ENCODE data around the gene FPGS.

FPGS gene

DNA sequence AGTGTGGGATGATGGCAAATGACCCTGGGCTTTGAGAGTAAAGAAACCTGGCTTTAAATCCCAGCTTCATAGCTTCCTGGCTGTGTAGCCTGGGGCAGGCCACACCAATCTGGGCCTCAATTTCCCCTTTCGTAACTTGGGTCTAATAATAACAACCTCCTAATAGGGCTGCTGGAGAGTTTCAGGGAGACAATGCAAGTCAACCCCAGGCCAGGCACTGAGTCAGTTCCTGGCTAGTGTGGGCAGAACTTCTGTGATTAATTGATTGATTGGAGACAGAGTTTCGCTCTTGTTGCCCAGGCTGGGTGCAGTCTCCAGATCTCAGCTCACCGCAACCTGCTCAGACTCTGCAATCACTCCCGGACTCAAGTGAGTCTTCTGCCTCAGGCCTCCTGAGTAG lies 20.9 kb upstream of the FPGS start:
- Histone ChIP-seq H3K4me3 (ENCODE audit: low read depth in 1 of 2, low read length in 2 of 2) (no peak overlapping the region), H3K4me1 (ENCODE audit: insufficient read depth, low read length) (peaks cover 8% of the 10 kb centered on the region), H3K36me3 (ENCODE audit: insufficient read depth, low read length) (peaks cover 1% of the 10 kb centered on the region), H3K27me3 (ENCODE audit: control insufficient read depth in 1 of 2, insufficient read depth in 2 of 2, low read length in 2 of 2) (no peaks in the 10 kb centered on the region), H3K9me3 (ENCODE audit: low read length) (no peaks in the 10 kb centered on the region), H3K9ac (ENCODE audit: low read length) (no peak overlapping the region), H3K27ac (ENCODE audit: low read depth, low read length) (no peak overlapping the region)

DNA sequence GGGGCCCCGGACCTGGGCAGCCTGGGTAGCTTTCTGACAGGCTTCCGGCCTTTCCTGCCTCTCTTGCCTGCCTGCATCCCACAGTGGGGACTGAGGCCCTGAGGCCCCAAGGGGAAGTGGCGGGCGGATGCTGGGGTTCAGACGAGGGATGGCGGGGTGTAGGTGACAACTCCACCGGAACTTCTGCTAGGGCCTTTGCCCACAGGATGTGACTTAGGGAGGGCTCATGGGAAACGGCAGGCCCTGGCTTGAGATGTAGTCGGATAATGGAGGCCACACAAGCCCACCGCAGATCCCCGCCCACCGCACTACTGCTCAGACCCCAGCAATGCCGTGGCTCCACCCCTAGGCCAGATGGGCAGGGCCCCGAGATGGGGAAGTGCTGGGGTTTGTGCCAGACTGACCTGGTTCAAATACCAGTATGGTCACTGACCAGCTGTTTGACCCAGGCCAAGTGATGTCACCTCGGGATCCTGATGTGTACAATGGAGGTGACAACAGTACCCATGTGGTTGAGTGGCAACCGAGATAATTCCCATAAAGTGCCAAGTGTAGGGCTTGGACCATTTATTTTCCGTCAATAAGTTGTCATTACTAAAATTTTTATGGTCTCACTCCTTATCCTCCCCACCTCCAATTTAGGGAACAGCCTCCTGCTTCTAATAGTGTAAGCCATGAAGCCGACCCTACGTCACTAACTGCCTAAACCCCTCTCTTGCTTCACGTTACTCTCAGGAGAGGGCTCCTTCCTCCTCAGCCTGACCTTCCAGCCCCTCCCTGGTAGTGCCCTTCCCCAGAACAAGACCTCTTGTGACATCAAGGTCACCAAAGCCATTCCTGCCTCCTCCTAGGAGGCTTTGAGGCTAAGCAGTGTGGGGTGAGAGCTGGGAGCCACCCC lies 19.3 kb upstream of the FPGS start:
- Histone ChIP-seq H3K4me1 (ENCODE audit: insufficient read depth, low read length) (peaks cover 20% of the 10 kb centered on the region), H3K4me3 (ENCODE audit: low read depth in 1 of 2, low read length in 2 of 2) (no peak overlapping the region), H3K9ac (ENCODE audit: low read length) (no peak overlapping the region), H3K27ac (ENCODE audit: low read depth, low read length) (no peak overlapping the region), H3K36me3 (ENCODE audit: insufficient read depth, low read length) (peaks cover 17% of the 10 kb centered on the region), H3K9me3 (ENCODE audit: low read length) (no peaks in the 10 kb centered on the region), H3K27me3 (ENCODE audit: control insufficient read depth in 1 of 2, insufficient read depth in 2 of 2, low read length in 2 of 2) (no peaks in the 10 kb centered on the region)

DNA sequence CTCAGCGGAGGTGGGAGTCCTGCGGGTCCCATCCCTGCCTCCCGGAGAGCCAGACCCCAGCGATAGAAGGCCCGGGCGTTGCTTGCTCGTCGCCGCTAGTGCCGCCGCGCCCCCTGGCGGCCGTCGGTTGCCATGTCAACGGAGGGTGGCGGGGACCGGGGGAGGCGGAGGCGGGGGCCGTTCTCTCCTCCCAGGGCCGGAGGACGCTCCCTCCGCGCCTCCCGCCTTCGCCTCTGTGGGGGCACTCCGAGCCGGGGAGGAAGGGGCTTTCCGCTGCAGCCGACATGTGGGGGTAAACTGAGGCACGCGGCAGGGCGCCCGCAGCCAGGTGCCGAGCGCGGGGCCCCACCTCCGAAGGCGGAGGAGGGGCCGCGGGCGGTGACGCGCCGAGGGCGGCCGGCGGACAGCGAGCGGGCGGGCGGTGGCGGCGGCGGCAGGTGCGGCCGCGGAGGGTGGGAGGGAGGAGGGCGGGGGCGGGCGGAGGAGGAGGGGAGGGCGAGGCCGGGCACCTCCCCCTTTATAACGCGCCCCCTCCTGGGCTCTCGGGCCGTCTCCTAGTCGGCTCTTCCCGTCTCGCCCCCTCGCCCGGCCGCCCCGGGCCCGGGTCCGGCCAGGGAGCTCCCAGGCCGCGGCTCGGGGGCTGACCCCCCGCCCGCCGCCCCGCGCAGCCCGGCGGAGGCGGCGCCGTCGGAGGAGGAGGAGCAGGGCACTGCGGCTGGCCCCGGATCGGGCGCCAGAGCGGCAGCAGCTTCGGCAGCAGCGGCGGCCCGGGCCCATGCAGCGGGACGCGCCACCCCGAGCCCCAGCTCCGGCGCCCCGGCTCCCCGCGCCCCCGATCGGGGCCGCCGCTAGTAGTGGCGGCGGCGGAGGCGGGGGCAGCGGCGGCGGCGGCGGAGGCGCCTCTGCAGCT lies 17.4 kb upstream of the FPGS start:
- Histone ChIP-seq H3K27me3 (ENCODE audit: control insufficient read depth in 1 of 2, insufficient read depth in 2 of 2, low read length in 2 of 2) (no peaks in the 10 kb centered on the region), H3K4me3 (ENCODE audit: low read depth in 1 of 2, low read length in 2 of 2) (peak overlapping the region; percentile 27 to 99), H3K9ac (ENCODE audit: low read length) (peak overlapping the region; percentile 49), H3K4me1 (ENCODE audit: insufficient read depth, low read length) (peaks cover 20% of the 10 kb centered on the region), H3K36me3 (ENCODE audit: insufficient read depth, low read length) (peaks cover 35% of the 10 kb centered on the region), H3K27ac (ENCODE audit: low read depth, low read length) (peak overlapping the region; percentile 78), H3K9me3 (ENCODE audit: low read length) (no peaks in the 10 kb centered on the region)

DNA sequence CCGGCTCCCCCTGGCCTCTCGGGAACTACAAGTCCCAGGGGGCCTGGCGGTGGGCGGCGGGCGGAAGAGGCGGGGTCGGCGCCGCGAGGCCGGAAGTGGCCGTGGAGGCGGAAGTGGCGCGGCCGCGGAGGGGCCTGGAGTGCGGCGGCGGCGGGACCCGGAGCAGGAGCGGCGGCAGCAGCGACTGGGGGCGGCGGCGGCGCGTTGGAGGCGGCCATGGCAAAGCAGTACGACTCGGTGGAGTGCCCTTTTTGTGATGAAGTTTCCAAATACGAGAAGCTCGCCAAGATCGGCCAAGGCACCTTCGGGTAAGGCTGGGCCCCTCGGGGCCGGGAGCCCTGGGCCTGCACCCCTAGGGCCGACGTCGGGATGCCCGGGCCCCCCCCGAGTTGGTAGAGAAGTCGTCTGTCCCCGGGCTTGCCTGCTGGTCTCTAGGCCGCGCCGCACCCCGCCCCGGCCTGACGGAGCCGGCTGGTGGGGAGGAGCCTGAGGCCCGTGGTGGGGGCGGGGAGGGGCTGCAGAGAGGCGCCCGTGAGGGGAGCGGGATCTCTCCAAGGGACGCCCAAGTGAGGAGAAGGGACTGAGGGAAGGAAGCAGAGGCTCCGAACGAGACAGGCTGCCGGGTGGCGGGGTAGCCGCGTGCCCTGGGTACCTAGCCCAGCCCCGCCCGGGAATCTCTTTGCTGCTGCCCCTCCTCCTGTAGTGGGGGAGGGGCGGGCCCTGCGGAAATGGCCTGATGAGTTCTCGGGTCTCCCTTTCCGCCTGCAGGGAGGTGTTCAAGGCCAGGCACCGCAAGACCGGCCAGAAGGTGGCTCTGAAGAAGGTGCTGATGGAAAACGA lies 16.5 kb upstream of the FPGS start, which contains the start of gene CDK9:
TSS of gene CDK9 (plus strand) at position 102 of the 840 bp plus-strand sequence. CDS start at position 217, 115 bp downstream.
- Histone ChIP-seq H3K9me3 (ENCODE audit: low read length) (no peaks in the 10 kb centered on the region), H3K36me3 (ENCODE audit: insufficient read depth, low read length) (peaks cover 44% of the 10 kb centered on the region), H3K4me3 (ENCODE audit: low read depth in 1 of 2, low read length in 2 of 2) (peak within 1 kb of the TSS; percentile 71 to 99), H3K4me1 (ENCODE audit: insufficient read depth, low read length) (peaks cover 20% of the 10 kb centered on the region), H3K27ac (ENCODE audit: low read depth, low read length) (peak within 1 kb of the TSS; percentile 97), H3K27me3 (ENCODE audit: control insufficient read depth in 1 of 2, insufficient read depth in 2 of 2, low read length in 2 of 2) (no peaks in the 10 kb centered on the region), H3K9ac (ENCODE audit: low read length) (peak within 1 kb of the TSS; percentile 49)

DNA sequence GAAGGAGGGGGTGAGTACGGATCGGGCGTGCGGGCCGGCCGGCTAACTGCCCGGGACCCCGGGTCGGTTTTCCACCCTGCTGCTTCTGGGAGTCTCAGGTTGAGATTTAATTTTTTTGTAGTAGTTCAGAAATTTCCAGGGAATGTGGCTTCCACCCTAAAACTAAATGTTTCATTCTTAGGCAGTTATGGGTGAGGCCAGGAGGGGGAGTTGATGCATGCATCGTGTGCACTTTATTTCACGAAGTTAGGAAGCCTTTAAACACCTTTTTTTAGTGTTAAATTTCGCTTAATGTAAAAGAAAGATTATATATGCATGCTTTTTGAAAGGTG lies 15.9 kb upstream of the FPGS start:
- Histone ChIP-seq H3K27ac (ENCODE audit: low read depth, low read length) (peak overlapping the region; percentile 97), H3K36me3 (ENCODE audit: insufficient read depth, low read length) (peaks cover 46% of the 10 kb centered on the region), H3K9ac (ENCODE audit: low read length) (peak overlapping the region; percentile 39), H3K27me3 (ENCODE audit: control insufficient read depth in 1 of 2, insufficient read depth in 2 of 2, low read length in 2 of 2) (no peaks in the 10 kb centered on the region), H3K9me3 (ENCODE audit: low read length) (no peaks in the 10 kb centered on the region), H3K4me3 (ENCODE audit: low read depth in 1 of 2, low read length in 2 of 2) (peak overlapping the region; percentile 71 to 99), H3K4me1 (ENCODE audit: insufficient read depth, low read length) (peaks cover 20% of the 10 kb centered on the region)

DNA sequence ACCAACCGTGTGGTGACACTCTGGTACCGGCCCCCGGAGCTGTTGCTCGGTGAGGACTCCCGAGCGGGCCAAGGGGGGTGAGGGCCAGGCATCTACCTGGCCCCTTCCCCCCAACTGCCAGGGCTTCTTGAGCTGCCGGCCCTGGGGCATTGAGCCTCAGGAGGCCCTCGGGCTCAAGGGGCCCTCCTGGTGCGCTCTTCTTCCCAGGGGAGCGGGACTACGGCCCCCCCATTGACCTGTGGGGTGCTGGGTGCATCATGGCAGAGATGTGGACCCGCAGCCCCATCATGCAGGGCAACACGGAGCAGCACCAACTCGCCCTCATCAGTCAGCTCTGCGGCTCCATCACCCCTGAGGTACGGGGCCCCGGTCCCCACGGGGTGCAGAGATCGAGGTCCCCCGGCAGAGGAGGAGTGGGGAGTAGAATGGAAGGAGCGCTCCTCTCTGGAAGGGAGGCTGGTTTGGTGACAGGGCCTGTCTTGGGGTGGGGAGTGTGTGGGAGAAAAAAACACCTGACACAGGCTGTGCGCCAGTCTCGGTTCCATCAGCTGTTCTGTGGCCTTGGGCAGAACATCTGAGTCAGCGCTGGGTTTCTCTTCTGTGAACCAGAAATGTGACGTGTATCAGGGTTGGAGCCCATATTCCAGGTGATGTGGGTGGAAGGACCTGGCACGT lies 14.2 kb upstream of the FPGS start:
- no peaks in the 10 kb centered on the region for H3K9me3 ChIP-seq (ENCODE audit: low read length)
- no peak overlapping the region for H3K4me3 ChIP-seq (ENCODE audit: low read depth in 1 of 2, low read length in 2 of 2)
- no peaks in the 10 kb centered on the region for H3K27me3 ChIP-seq (ENCODE audit: control insufficient read depth in 1 of 2, insufficient read depth in 2 of 2, low read length in 2 of 2)
- H3K9ac ChIP-seq (ENCODE audit: low read length): no peak overlapping the region
- no peak overlapping the region for H3K27ac ChIP-seq (ENCODE audit: low read depth, low read length)
- H3K36me3 ChIP-seq (ENCODE audit: insufficient read depth, low read length): peaks cover 46% of the 10 kb centered on the region
- peaks cover 20% of the 10 kb centered on the region for H3K4me1 ChIP-seq (ENCODE audit: insufficient read depth, low read length)

DNA sequence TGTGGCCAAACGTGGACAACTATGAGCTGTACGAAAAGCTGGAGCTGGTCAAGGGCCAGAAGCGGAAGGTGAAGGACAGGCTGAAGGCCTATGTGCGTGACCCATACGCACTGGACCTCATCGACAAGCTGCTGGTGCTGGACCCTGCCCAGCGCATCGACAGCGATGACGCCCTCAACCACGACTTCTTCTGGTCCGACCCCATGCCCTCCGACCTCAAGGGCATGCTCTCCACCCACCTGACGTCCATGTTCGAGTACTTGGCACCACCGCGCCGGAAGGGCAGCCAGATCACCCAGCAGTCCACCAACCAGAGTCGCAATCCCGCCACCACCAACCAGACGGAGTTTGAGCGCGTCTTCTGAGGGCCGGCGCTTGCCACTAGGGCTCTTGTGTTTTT lies 13.5 kb upstream of the FPGS start:
- no peak overlapping the region for H3K27ac ChIP-seq (ENCODE audit: low read depth, low read length)

DNA sequence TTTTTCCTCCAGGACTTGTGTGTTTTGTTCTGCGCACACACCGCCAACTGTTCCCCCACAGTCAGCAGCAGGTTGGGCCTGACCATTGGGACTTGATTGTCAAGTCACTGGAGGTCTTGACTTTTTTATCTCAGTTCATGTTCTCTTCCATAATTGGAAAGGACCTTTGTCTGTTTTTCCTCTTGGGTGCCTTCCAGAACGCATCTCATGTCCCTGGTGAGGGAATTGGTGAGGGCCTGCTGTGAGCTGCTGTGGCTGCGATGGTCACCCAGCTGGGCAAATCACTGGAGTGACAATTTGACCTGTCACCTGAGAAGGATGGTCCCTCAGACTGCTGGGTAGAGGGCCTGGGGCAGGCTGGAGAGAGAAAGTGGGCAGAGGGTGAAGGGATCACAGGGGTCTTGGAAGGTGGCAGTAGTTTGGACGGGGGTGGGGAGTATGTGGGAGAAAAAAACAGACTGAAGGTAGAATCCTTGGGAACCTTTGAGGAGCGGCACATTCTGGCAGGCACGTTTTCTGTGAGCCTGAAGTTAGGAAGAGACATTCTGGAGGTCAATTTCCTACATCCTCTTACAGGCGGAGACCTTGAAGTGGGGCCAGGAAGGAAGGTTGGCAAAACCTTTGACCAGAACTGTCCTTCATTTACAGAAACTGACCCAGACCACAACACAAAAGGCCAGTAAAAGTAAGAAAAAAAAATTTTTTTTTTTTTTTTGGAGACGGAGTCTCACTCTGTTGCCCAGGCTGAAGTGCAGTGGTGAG lies 12.4 kb upstream of the FPGS start:
- H3K36me3 ChIP-seq (ENCODE audit: insufficient read depth, low read length): peaks cover 46% of the 10 kb centered on the region

More for the DNA sequence above, 13.5 kb upstream of the FPGS start:
- no peak overlapping the region for H3K4me3 ChIP-seq (ENCODE audit: low read depth in 1 of 2, low read length in 2 of 2)
- H3K36me3 ChIP-seq (ENCODE audit: insufficient read depth, low read length): peaks cover 46% of the 10 kb centered on the region
- no peak overlapping the region for H3K9ac ChIP-seq (ENCODE audit: low read length)
- no peaks in the 10 kb centered on the region for H3K27me3 ChIP-seq (ENCODE audit: control insufficient read depth in 1 of 2, insufficient read depth in 2 of 2, low read length in 2 of 2)
- peaks cover 20% of the 10 kb centered on the region for H3K4me1 ChIP-seq (ENCODE audit: insufficient read depth, low read length)
- no peaks in the 10 kb centered on the region for H3K9me3 ChIP-seq (ENCODE audit: low read length)

DNA sequence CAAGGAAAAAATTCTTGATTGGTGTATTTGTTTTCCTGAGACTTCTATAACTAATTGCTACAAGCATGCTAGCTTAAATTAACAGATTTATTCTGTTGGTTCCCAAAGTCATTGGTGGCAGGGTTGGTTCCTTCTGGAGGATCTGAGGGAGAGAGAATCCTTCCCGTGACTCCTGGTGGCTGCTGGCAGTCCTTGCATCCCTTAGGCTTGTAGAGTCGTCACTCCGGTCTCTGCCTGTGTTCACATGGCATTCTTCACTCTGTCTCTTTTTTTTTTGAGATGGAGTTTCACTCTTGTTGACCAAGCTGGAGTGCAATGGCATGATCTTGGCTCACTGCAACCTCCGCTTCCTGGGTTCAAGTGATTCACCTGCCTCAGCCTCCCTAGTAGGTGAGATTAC lies 11.6 kb upstream of the FPGS start:
- no peaks in the 10 kb centered on the region for H3K27me3 ChIP-seq (ENCODE audit: control insufficient read depth in 1 of 2, insufficient read depth in 2 of 2, low read length in 2 of 2)
- H3K4me3 ChIP-seq (ENCODE audit: low read depth in 1 of 2, low read length in 2 of 2): no peak overlapping the region
- peaks cover 46% of the 10 kb centered on the region for H3K36me3 ChIP-seq (ENCODE audit: insufficient read depth, low read length)
- H3K9ac ChIP-seq (ENCODE audit: low read length): no peak overlapping the region
- H3K27ac ChIP-seq (ENCODE audit: low read depth, low read length): no peak overlapping the region
- H3K4me1 ChIP-seq (ENCODE audit: insufficient read depth, low read length): peaks cover 15% of the 10 kb centered on the region
- no peaks in the 10 kb centered on the region for H3K9me3 ChIP-seq (ENCODE audit: low read length)

More for the DNA sequence above, 12.4 kb upstream of the FPGS start:
- H3K4me1 ChIP-seq (ENCODE audit: insufficient read depth, low read length): peaks cover 15% of the 10 kb centered on the region
- H3K27me3 ChIP-seq (ENCODE audit: control insufficient read depth in 1 of 2, insufficient read depth in 2 of 2, low read length in 2 of 2): no peaks in the 10 kb centered on the region
- H3K27ac ChIP-seq (ENCODE audit: low read depth, low read length): no peak overlapping the region
- no peaks in the 10 kb centered on the region for H3K9me3 ChIP-seq (ENCODE audit: low read length)
- H3K9ac ChIP-seq (ENCODE audit: low read length): no peak overlapping the region
- no peak overlapping the region for H3K4me3 ChIP-seq (ENCODE audit: low read depth in 1 of 2, low read length in 2 of 2)

DNA sequence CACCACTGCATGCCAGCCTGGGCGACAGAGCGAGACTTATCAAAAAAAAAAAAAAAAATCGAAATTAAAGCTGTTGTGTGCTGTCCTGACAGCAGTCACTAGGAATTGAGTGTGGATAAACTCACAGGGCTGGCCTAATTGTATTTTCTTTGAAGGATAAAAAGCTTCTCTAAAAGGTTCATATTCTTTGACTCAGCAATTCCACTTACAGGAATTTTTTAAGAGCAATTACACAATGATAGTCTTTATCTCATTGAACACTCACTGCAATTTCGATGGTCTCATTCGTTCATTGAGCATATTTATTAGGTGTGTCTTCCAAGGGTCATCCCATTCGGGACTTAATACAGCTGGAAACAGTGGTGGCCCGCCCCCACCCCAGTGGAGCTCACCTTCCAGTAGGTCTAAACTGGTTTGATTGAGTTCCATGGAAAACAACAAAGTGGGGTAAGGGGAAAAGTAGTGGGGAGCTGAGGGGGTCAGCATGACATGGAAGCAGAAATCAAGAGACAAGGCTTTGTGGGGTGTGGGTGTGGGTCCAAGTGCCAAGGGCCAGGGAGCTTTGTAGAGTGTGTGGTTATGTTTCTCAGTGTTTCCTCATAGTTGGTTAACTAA lies 10.2 kb upstream of the FPGS start:
- no peak overlapping the region for H3K4me3 ChIP-seq (ENCODE audit: low read depth in 1 of 2, low read length in 2 of 2)
- no peak overlapping the region for H3K27ac ChIP-seq (ENCODE audit: low read depth, low read length)
- peaks cover 37% of the 10 kb centered on the region for H3K36me3 ChIP-seq (ENCODE audit: insufficient read depth, low read length)
- no peaks in the 10 kb centered on the region for H3K9me3 ChIP-seq (ENCODE audit: low read length)
- peaks cover 13% of the 10 kb centered on the region for H3K4me1 ChIP-seq (ENCODE audit: insufficient read depth, low read length)
- no peaks in the 10 kb centered on the region for H3K27me3 ChIP-seq (ENCODE audit: control insufficient read depth in 1 of 2, insufficient read depth in 2 of 2, low read length in 2 of 2)
- H3K9ac ChIP-seq (ENCODE audit: low read length): no peak overlapping the region
